ENCODE measurements around the gene UBTD1.
"Not testable (repeated sequence)": the region's sequence is repeated elsewhere in the genome, so short reads cannot be mapped to it uniquely, and the experiment has no call there.

UBTD1 gene

DNA sequence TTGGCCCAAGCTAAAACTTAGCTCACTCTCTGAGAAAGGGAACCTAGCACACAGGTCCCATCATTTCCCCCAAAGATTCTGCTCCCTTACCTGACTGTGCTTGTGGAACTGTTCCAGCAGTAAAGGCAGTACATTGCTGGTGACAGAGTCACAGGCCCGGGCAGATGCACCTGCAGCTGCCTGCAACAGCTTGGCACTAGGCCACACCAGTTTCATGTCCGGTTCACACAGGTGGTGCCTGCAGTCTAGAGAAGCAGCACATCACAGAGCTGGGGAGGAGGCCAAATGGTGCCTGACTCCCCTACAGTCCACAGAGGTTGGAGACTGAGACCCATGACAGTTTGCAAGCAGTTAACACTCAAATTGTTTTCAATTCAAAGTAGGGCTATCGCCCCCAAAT, 30.6 kb upstream of the UBTD1 start:
- no peak overlapping the region for H3K4me3 ChIP-seq (ENCODE audit: low read length)
- TF ChIP-seq ZNF274 (IDR thresholded peaks at IDR 0.05; ENCODE audit: low read depth, low read length), result no peak

DNA sequence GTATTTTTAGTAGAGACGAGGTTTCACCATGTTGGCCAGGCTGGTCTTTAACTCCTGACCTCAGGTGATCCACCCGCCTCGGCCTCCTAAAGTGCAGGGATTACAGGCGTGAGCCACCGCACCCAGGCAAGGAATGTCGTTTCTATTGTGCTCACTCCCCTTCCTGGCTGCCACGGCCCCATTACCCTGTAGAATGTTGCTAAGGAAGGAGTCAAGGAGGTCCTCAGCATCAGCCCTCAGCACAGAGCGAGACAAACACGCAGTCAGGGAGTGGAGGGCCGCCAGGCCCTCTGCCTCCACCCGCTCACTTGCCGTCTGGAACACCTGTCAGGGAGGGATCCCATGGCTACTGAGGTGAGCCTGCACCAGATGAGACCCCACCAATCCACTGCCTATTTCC, 29.9 kb upstream of the UBTD1 start:
- H3K4me3 ChIP-seq (ENCODE audit: low read length), result not testable (repeated sequence)

DNA sequence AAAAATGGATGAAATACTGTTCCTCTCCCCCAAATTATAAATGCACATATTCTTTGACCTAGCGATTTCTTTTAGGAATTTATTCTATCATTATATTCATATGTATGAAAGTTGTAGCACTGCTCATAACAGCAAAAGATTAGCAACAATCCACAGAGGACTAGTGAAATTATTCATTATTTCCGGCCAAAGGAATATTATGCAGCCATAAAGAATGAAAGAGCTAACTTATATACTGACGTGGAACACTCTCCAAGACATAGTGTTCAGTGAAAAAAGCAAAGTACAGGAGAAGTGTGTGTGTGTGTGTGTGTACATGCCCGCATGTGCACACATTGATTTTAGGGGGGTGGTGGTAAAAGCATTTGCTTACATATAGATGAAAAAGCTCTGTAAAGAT, 23.8 kb upstream of the UBTD1 start:
- TF ChIP-seq ZNF274 (IDR thresholded peaks at IDR 0.05; ENCODE audit: low read depth, low read length), result no peak
- H3K4me3 ChIP-seq (ENCODE audit: low read length), result no peak overlapping the region

DNA sequence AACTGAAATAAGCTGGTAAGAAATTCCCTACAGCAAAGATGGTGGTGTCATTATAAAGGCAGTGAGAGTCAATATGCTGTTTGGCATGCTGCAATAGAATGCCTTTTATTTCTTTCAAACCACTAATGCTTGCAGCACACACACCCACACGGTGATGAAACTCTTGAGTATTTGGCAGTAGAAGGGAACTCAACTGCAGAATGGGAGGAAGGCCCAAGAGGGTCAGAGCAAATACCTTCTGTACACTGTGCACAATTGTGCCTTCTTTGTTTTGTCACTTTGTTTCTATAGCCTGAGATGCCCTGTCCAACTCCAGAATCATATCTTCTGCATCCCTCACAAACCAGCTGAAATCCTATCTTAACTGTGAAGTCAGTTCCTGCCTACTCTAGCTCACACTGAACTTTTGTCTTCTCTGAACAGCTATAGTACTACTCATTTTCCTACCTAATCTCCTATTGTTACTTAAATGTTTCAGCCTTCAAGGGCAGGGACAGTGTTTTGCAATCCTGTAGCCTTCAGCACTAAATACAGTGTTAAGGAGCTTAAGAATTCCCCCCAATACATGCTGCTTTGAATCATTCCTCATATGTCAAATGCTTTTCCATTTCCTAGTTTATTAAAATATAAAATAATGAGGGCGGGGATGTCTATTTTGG, 22.7 kb upstream of the UBTD1 start:
- no peak overlapping the region for H3K4me3 ChIP-seq (ENCODE audit: low read length)
- no peak for TF ChIP-seq ZNF274 (IDR thresholded peaks at IDR 0.05; ENCODE audit: low read depth, low read length)

DNA sequence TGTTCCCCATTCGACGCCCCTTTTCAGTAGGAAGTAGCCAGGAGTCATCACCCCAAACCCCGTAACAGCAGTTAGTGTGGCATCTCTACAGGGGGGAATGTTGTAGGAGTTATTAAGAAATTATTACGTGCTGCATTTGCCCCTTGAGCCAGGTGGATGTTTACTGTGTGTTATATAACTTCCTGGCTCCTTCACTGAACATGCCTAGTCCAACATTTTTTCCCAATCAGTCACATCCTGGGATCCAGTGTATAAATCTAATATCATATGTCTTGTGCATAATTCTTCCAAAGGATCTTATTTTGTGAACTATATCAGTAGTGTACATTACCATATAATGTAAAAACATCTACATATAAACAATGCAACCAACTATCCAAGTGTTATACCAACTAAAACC, 19.3 kb upstream of the UBTD1 start:
- not testable (repeated sequence) for H3K4me3 ChIP-seq (ENCODE audit: low read length)

DNA sequence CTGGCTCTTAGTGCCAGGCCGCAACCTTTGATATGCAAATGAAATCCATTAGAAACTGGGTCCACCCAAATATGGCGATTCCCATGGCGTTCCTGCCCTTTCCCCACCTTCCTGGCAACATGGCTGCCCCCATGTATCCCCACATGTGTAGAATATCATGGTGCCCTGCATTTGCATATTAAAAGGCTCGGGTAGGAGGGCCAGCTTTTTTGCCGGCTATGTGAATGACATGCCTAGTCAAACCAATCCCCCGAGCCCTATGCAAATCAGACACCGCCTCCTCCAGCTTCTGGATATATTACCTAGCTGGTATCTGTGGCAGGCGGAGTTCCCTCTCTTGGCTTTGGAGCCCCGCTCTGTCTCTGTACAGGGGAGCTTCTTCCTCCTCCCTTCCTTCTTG, 18.8 kb upstream of the UBTD1 start:
- no peak overlapping the region for H3K4me3 ChIP-seq (ENCODE audit: low read length)
- TF ChIP-seq ZNF274 (IDR thresholded peaks at IDR 0.05; ENCODE audit: low read depth, low read length), result no peak

DNA sequence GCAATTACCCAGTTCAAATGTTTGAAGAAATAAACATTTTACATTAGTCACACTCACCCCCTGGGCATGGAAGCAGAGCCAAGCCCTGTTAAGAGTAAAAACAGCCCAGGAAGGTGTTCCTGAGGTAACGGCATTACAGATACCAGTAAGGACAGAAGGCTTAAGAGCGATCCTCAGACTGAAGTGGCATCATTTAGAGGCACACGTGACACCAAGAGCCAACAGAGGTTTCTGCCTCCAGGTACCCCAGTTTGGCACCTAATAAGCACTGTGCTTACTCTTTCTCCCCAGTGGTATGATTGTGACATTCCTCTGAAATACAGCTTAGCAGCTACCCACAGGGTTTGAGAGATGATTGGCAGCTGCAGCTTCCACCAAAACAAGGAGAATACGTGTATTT, 17.7 kb upstream of the UBTD1 start:
- TF ChIP-seq ZNF274 (IDR thresholded peaks at IDR 0.05; ENCODE audit: low read depth, low read length), result no peak
- H3K4me3 ChIP-seq (ENCODE audit: low read length), result no peak overlapping the region

DNA sequence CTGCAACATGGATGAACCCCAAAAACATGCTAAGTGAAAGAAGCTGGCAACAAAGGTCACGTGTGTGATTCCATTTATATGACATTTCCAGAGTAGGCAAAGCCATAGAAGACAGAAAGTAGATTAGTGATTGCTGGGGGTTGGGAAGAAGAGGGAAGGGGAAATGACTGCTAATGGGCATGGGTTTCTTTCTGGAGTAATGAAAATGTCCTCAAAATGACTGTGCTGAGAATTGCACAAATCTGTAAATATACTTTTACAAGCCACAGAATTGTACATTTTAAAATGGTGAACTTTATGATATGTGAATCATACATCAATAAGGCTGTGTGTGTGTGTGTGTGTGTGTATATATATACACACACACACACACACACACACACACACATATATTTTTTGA, 16.3 kb upstream of the UBTD1 start:
- no peak overlapping the region for H3K4me3 ChIP-seq (ENCODE audit: low read length)
- no peak for TF ChIP-seq ZNF274 (IDR thresholded peaks at IDR 0.05; ENCODE audit: low read depth, low read length)

DNA sequence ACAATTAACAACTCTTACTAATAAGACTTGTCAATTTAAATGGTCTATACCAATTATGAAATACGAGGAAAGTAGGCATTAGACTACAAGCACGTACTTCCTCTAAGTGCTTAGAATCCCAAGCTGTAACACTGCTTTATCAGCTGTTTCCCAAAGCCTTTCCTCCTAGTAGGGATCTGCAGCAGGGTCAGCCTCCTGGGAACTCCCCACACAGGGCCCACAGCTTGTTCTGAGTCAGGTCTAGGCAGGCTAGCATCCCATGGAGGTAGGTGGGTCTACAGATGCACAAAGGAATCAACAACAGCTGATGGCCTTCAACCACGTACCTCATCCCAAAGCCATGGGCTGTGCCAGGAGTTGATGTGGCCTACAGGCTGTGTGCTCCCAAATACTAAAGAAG, 15.2 kb upstream of the UBTD1 start:
- H3K4me3 ChIP-seq (ENCODE audit: low read length), result no peak overlapping the region
- TF ChIP-seq ZNF274 (IDR thresholded peaks at IDR 0.05; ENCODE audit: low read depth, low read length), result no peak

DNA sequence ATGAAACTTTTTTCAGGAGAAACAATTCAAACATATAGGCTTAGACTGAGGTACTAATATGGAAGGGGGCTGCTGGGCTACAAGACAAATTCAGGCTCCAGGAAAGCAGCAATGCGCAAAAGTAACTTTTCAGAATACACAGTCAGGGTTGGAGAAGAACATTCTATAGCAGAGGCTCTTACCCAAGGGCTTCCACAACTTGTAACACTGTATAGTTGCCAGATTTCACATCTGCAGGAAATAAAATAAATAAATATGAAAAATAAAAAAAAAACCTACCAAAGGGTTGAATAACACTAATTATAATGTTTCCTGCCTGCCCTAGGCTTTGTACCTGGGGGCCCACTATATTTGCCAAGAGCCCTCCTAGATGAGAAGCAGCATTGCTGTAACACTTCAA, 14.8 kb upstream of the UBTD1 start:
- H3K4me3 ChIP-seq (ENCODE audit: low read length), result no peak overlapping the region
- no peak for TF ChIP-seq ZNF274 (IDR thresholded peaks at IDR 0.05; ENCODE audit: low read depth, low read length)

DNA sequence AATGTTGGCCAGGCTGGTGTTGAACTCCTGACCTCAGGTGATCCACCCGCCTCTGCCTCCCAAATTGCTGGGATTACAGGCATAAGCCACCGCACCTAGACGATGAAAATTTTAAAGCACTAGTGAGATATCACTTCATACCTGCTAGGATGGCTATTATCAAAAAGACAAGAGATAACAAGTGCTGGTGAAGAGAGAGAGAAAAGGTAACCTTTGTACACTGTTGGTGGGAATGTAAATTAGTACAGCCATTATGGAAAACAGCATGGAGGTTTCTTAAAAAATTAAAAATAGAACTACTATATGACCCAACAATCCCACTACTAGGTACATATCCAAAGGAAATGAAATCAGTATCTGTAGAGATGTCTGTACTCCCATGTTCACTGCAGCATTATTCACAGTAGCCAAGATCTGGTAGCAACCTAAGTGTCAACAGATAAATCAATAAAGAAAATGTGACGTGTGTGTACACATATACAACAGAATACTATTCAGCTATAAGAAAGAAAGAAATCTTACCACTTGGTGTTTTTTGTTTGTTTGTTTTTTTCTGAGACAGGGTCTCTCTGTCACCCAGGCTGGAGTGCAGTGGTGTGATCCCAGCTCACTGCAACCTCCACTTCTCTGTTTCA, 13.0 kb upstream of the UBTD1 start:
- no peak overlapping the region for H3K4me3 ChIP-seq (ENCODE audit: low read length)
- TF ChIP-seq ZNF274 (IDR thresholded peaks at IDR 0.05; ENCODE audit: low read depth, low read length), result no peak

DNA sequence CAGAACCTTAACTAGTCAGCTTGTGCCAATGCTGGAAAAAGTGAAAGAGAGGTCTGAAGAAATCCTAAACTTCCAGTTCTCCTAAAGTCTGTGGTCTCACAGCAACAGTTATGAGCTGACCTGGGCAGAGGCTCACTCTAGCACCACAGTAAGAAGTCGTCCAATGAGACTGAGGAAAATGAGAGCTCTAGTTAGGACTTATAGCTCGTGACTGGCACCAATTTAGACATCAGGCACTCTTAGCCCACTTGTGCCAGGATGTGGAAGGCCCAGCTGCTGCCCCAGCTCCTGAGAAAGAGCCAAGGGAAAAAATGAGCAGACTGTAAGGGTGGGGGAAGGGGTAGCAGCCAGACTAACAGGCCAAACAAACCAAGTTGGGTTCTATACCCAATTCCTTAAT, 8.1 kb upstream of the UBTD1 start:
- H3K4me3 ChIP-seq (ENCODE audit: low read length), result no peak overlapping the region
- TF ChIP-seq ZNF274 (IDR thresholded peaks at IDR 0.05; ENCODE audit: low read depth, low read length), result no peak

DNA sequence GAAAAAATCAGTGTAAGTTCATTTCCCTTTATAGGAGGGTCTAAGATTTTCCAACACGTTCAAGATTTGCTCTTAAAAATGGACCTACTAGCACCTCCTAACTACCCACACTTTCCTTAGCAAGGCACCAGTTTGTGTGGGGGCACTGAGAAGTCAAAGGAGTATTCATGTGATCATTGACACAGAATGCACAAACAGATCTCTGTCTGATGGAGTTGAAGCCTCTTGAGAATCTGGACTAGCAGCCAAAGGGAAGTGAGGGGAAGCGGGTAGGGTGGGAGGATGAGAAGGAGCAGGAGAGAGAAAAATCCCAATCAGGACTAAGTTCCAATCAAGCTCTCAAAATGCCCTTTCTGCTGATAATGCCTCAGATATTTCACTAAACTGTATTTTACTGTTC, 4.6 kb upstream of the UBTD1 start:
- H3K4me3 ChIP-seq (ENCODE audit: low read length), result no peak overlapping the region
- no peak for TF ChIP-seq ZNF274 (IDR thresholded peaks at IDR 0.05; ENCODE audit: low read depth, low read length)

DNA sequence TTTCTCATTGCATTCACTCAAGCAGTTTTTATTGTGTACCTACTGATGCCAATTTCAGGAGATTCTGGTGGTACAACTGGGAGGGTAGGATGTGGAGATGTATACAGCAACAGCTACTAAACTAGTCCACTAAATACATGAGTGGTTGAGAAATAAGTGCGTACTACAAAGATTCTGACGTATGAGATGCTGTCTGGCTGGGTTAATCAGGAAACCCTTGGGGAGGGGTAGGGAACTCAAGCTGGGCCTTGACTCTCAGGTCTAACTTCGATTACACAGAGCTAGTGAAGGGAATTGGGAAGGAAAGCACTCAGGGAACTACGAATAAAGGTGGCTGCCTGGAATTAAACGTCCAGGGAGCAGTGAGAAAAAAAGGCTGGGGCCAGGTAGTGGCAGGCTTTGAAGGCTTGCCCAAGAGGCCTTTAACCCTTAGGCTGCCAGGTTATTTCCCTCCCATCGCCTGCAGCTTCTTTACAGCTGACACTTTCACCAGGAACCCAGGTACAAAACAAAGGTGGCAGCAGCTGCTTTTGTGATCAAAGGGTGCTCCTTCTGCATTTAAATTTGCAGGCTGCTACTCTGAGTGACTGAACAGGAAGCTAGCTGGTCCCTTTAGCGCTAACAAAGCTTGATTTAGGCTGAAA, 3.7 kb upstream of the UBTD1 start:
- H3K4me3 ChIP-seq (ENCODE audit: low read length), result no peak overlapping the region

DNA sequence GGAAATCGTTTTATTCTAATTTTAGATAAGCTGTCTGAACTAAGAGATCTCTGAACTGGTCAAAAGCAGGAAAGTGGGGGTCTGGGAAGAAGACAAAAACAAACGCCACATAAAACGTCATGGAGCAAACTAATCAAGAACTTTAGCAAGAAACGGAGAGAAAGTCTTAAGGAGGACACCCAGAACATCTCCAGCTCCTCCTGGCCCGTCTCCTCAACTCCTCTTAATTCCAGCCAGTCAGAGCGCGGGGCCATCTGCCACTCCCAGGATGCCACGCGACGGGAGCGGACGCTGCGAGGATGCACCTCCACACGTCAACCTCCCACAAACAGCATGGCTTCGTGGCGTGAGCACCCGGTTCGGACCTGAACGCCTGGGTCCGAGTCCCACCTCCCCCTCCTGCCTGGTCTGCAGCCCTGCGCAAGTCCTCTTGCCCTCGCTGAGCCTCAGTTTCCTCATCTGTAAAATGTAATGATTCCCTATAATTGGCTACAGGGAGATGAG, 1.1 kb upstream of the UBTD1 start:
- TF ChIP-seq ZNF274 (IDR thresholded peaks at IDR 0.05; ENCODE audit: low read depth, low read length), result no peak

More for the DNA sequence above, 3.7 kb upstream of the UBTD1 start:
- TF ChIP-seq ZNF274 (IDR thresholded peaks at IDR 0.05; ENCODE audit: low read depth, low read length), result no peak

More for the DNA sequence above, 1.1 kb upstream of the UBTD1 start:
- peak overlapping the region; percentile 75 for H3K4me3 ChIP-seq (ENCODE audit: low read length)
